ENCODE results near the gene TARS3.

DNA sequence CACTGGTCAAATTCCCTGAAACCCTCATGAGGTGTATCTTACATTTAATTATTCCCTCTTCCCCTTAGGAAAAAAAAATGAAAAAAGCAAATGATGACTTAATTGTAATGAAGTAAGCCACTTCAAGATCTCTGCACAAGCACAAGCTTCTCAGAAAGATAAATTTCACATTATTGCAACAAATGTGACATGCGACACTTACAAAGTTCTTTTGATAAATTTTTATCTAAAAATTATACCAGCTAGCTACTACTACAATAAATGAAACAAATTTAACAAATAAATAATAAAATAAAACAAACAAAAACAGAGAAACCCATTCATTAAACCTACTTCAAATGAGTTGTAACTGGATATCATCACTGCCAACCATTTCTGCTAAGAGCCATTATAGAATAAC, 62.1 kb downstream of the TARS3 start:
- TF ChIP-seq, protein P1, sequence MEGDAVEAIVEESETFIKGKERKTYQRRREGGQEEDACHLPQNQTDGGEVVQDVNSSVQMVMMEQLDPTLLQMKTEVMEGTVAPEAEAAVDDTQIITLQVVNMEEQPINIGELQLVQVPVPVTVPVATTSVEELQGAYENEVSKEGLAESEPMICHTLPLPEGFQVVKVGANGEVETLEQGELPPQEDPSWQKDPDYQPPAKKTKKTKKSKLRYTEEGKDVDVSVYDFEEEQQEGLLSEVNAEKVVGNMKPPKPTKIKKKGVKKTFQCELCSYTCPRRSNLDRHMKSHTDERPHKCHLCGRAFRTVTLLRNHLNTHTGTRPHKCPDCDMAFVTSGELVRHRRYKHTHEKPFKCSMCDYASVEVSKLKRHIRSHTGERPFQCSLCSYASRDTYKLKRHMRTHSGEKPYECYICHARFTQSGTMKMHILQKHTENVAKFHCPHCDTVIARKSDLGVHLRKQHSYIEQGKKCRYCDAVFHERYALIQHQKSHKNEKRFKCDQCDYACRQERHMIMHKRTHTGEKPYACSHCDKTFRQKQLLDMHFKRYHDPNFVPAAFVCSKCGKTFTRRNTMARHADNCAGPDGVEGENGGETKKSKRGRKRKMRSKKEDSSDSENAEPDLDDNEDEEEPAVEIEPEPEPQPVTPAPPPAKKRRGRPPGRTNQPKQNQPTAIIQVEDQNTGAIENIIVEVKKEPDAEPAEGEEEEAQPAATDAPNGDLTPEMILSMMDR (IDR thresholded peaks at IDR 0.05), result no peak
- no peak for TF ChIP-seq KDM1A (IDR thresholded peaks at IDR 0.05; ENCODE audit: low read depth)

Data from A549 (cell line).